HepG2 (cell line): ENCODE data around the gene TTLL8. TPM values are rescaled to one million over a fixed set of nuclear protein-coding genes. Genes with fewer than 3 reads are reported as not detected.

Experiments
- ARID4A ChIP-seq: sonication (generic); formaldehyde crosslinking; IDR thresholded peaks from 2 replicates; pipeline ENCODE4 v1.5.0; 2020; ENCODE audit warnings: mild to moderate bottlenecking, missing genetic modification reagents, borderline replicate concordance
- DZIP1 ChIP-seq: sonication (generic); formaldehyde crosslinking; IDR thresholded peaks from 2 replicates; pipeline ENCODE4 v1.5.0; 2020; ENCODE audit warnings: mild to moderate bottlenecking, missing genetic modification reagents
- GFI1 ChIP-seq: sonication (generic); formaldehyde crosslinking; IDR thresholded peaks from 2 replicates; pipeline ENCODE4 v1.5.0; 2020; ENCODE audit warnings: missing genetic modification reagents, mild to moderate bottlenecking, borderline replicate concordance
- HDAC6 ChIP-seq: fragments of 200-600 bp; sonication (generic); IDR thresholded peaks from 2 replicates; pipeline ENCODE4 v1.7.0; 2017; ENCODE audit warnings: mild to moderate bottlenecking, antibody characterized with exemption, low read length, low read depth
- NFKBIZ ChIP-seq: IDR thresholded peaks from 2 replicates; pipeline ENCODE4 v1.6.1; 2018; ENCODE audit warnings: missing genetic modification reagents, missing compliant biosample characterization
- PAWR ChIP-seq: sonication (generic); formaldehyde crosslinking; IDR thresholded peaks from 2 replicates; pipeline ENCODE4 v1.4.0; 2020; ENCODE audit warnings: missing genetic modification reagents, mild to moderate bottlenecking, borderline replicate concordance
- RARG ChIP-seq: sonication (generic); formaldehyde crosslinking; IDR thresholded peaks from 2 replicates; pipeline ENCODE4 v1.4.0; 2020; ENCODE audit warnings: low read depth, mild to moderate bottlenecking, missing genetic modification reagents
- RBFOX2 ChIP-seq: fragments of 200-400 bp; formaldehyde crosslinking; IDR thresholded peaks from 2 replicates; pipeline ENCODE4 v1.6.1; 2017; ENCODE audit warnings: low read depth, mild to moderate bottlenecking, low read length
- RFXAP ChIP-seq: sonication (generic); formaldehyde crosslinking; IDR thresholded peaks from 2 replicates; pipeline ENCODE4 v1.4.0; 2020; ENCODE audit warnings: missing genetic modification reagents, borderline replicate concordance
- SKI ChIP-seq: fragments of 450-650 bp; IDR thresholded peaks from one replicate; pipeline ENCODE4 v1.6.1; 2018; ENCODE audit warnings: mild to moderate bottlenecking; ENCODE audit not compliant: partially characterized antibody
- STAT5B ChIP-seq: sonication (generic); formaldehyde crosslinking; IDR thresholded peaks from 2 replicates; pipeline ENCODE4 v1.4.0; 2020; ENCODE audit warnings: missing genetic modification reagents
- XRCC5 ChIP-seq: fragments of 200-400 bp; formaldehyde crosslinking; optimal IDR thresholded peaks from 2 replicates; pipeline ENCODE3; 2017; ENCODE audit warnings: mild to moderate bottlenecking, low read length
- ZBED4 ChIP-seq: sonication (generic); formaldehyde crosslinking; IDR thresholded peaks from 2 replicates; pipeline ENCODE4 v1.4.0; 2020; ENCODE audit warnings: missing genetic modification reagents, borderline replicate concordance
- ZGPAT ChIP-seq: IDR thresholded peaks from 2 replicates; pipeline ENCODE4 v1.6.1; 2016; ENCODE audit warnings: mild to moderate bottlenecking
- ZNF589 ChIP-seq: sonication (generic); formaldehyde crosslinking; conservative IDR thresholded peaks from 2 replicates; pipeline ENCODE4 v1.8.0; 2022; ENCODE audit warnings: mild to moderate bottlenecking, moderate library complexity, missing genetic modification reagents
- ZNF773 ChIP-seq: sonication (generic); formaldehyde crosslinking; IDR thresholded peaks from 2 replicates; pipeline ENCODE4 v1.4.0; 2020; ENCODE audit warnings: missing genetic modification reagents, borderline replicate concordance
- polyA plus RNA-seq, 8 experiments: library from polyadenylated mRNA; depleted of rRNA in 3 of 8; stranded (reverse) in 7 of 8; unstranded in 1 of 8; fragments of >200 nt; fragmentation: Illumina TruSeq in 4 of 8; extraction: Trizol in 4 of 8; gene quantifications; 2 replicates each; pipeline versions ENCODE4 v1.2.1 to v1.2.3, GENCODE V29; 2011 to 2016; ENCODE audit warnings: low read depth in 4 of 8, missing spikeins in 1 of 8, mixed read lengths in 1 of 8; ENCODE audit not compliant: insufficient read depth in 1 of 8
- total RNA-seq, 5 experiments: library from RNA; depleted of rRNA; stranded (reverse); fragments of >200 nt; fragmentation: Illumina TruSeq; extraction: Trizol; gene quantifications; 2 replicates each; pipeline ENCODE4 v1.2.3, GENCODE V29; 2016; ENCODE audit warnings: low read depth in 1 of 5

Gene TTLL8
- total and polyA plus RNA-seq, 2 of the 13 experiments (the other 11 are each of a cell fraction or from before 2014, with no cell fraction given) = not detected

- no peak; the same call in 1 of the 2 replicates for TF ChIP-seq ZGPAT
- no peak for TF ChIP-seq HDAC6
- TF ChIP-seq STAT5B (CRISPR knock-in tag) = no peak
- TF ChIP-seq ZNF773 = no peak
- no peak for TF ChIP-seq PAWR
- TF ChIP-seq GFI1 (CRISPR knock-in tag) = no peak
- no peak for TF ChIP-seq ZBED4
- no peak for TF ChIP-seq NFKBIZ (CRISPR knock-in tag)
- no peak for TF ChIP-seq RARG (CRISPR knock-in tag)
- no peak for TF ChIP-seq RBFOX2
- TF ChIP-seq RFXAP (CRISPR knock-in tag) = no peak
- TF ChIP-seq DZIP1 (CRISPR knock-in tag) = no peak
- peak; percentile 25 for TF ChIP-seq SKI
- no peak; the same call in 1 of the 2 replicates for TF ChIP-seq ARID4A
- peak; percentile 76 for TF ChIP-seq XRCC5
- TF ChIP-seq ZNF589 = no peak
These were observed 27.6 kb downstream of the TTLL8 start (continued) for GRCh38 chr22:50030297-50031188.
